SK-N-SH (cell line): ENCODE results near the gene RNF112. TPM values are rescaled to one million over a fixed set of nuclear protein-coding genes. Genes with fewer than 3 reads are reported as not detected.
A peak's percentile ranks its signal among the peaks of the same experiment; 100 is the strongest.

Experiments used
- CTCF ChIA-PET: fragments of 300-600, 350-600 bp; formaldehyde crosslinking; extraction: SDS; loops from one replicate; lab custom pipeline; 2021; lab: Yijun Ruan, JAX
- POLR2A ChIA-PET: fragments of 350-600 bp; sonication (Branson Sonifier 250); formaldehyde crosslinking; extraction: SDS; loops from one replicate; lab custom pipeline; 2020; ENCODE audit warnings: antibody characterized with exemption, inconsistent platforms; lab: Yijun Ruan, JAX
- DNase-seq: peaks from one replicate; pipeline ENCODE4 v3.0.0; 2012
- H2AFZ ChIP-seq: fragments of 200-600 bp; sonication (generic); 2 replicates; pipeline ENCODE4 v1.8.1; 2016; ENCODE audit warnings: antibody characterized with exemption, mild to moderate bottlenecking, low read depth
- H3F3A ChIP-seq: fragments of 200-600 bp; sonication (generic); replicated peaks from 2 replicates; pipeline ENCODE3; 2016; ENCODE audit warnings: antibody characterized with exemption, mild to moderate bottlenecking; ENCODE audit not compliant: insufficient read depth
- H3K27ac ChIP-seq, 2 experiments: fragments of 200-500 bp in 1 of 2; fragments of 200-600 bp in 1 of 2; sonication (Bioruptor generic) in 1 of 2; sonication (generic), shearing (Covaris generic) in 1 of 2; 2 replicates each; pipeline versions ENCODE4 v1.5.1 to v1.6.1; 2014 to 2016; ENCODE audit warnings: low read depth in 2 of 2, inconsistent platforms in 1 of 2, low read length in 1 of 2, mild to moderate bottlenecking in 1 of 2, mixed read lengths in 1 of 2
- H3K27me3 ChIP-seq: fragments of 200-600 bp; sonication (generic), shearing (Covaris generic); 2 replicates; pipeline ENCODE4 v1.6.1; 2016; ENCODE audit warnings: mixed run types; ENCODE audit not compliant: insufficient read depth
- H3K36me3 ChIP-seq, 2 experiments: fragments of 200-500 bp in 1 of 2; fragments of 200-600 bp in 1 of 2; sonication (Bioruptor generic) in 1 of 2; sonication (generic) in 1 of 2; replicated peaks in 1 of 2; 2 replicates each; pipeline versions ENCODE3 to v1.5.1; 2014 to 2016; ENCODE audit warnings: low read length in 1 of 2, mild to moderate bottlenecking in 1 of 2; ENCODE audit not compliant: insufficient read depth in 2 of 2, control insufficient read depth in 1 of 2
- H3K4me1 ChIP-seq, 2 experiments: fragments of 200-500 bp in 1 of 2; fragments of 200-600 bp in 1 of 2; sonication (Bioruptor generic) in 1 of 2; sonication (generic), shearing (Covaris generic) in 1 of 2; 2 replicates each; pipeline versions ENCODE4 v1.5.1 to v1.6.1; 2014 to 2016; ENCODE audit warnings: low read depth in 1 of 2, low read length in 1 of 2, mixed run types in 1 of 2; ENCODE audit not compliant: insufficient read depth in 2 of 2, control insufficient read depth in 1 of 2
- H3K4me2 ChIP-seq: fragments of 200-600 bp; sonication (generic), shearing (Covaris generic); 2 replicates; pipeline ENCODE4 v1.6.1; 2017; ENCODE audit warnings: mixed run types
- H3K4me3 ChIP-seq, 2 experiments: fragments of 200-500 bp in 1 of 2; fragments of 200-600 bp in 1 of 2; sonication (Bioruptor generic) in 1 of 2; sonication (generic), shearing (Covaris generic) in 1 of 2; 2 replicates each; pipeline versions ENCODE4 v1.5.1 to v1.8.1; 2014 to 2016; ENCODE audit warnings: low read depth in 2 of 2, inconsistent platforms in 1 of 2, low read length in 1 of 2, mild to moderate bottlenecking in 1 of 2, mixed read lengths in 1 of 2, moderate library complexity in 1 of 2
- H3K79me2 ChIP-seq: fragments of 200-600 bp; sonication (generic); 2 replicates; pipeline ENCODE4 v1.8.1; 2017; ENCODE audit warnings: mild to moderate bottlenecking; ENCODE audit not compliant: insufficient read depth
- H3K9ac ChIP-seq: fragments of 200-600 bp; sonication (generic); 2 replicates; pipeline ENCODE4 v1.6.1; 2017; ENCODE audit warnings: mixed run types
- H3K9me2 ChIP-seq: fragments of 200-600 bp; sonication (generic); 2 replicates; pipeline ENCODE4 v1.6.1; 2017; ENCODE audit warnings: mixed run types
- H3K9me3 ChIP-seq: fragments of 200-600 bp; sonication (generic); 2 replicates; pipeline ENCODE4 v1.6.1; 2017; ENCODE audit warnings: mixed run types, mild to moderate bottlenecking, moderate library complexity
- H4K20me1 ChIP-seq: fragments of 200-600 bp; sonication (generic); 2 replicates; pipeline ENCODE4 v1.6.1; 2017; ENCODE audit warnings: mild to moderate bottlenecking, mixed run types; ENCODE audit not compliant: insufficient read depth
- CHD2 ChIP-seq: fragments of 150-350 bp; IDR thresholded peaks from 2 replicates; pipeline ENCODE4 v1.6.1; 2018; ENCODE audit warnings: low read length; ENCODE audit not compliant: partially characterized antibody
- EP300 ChIP-seq, 2 experiments: IDR thresholded peaks; 2 replicates each; pipeline versions ENCODE4 v1.4.0 to v1.6.1; 2012; ENCODE audit warnings: borderline replicate concordance in 1 of 2, low read depth in 1 of 2, low read length in 1 of 2
- EZH2phosphoT487 ChIP-seq: fragments of 200-600 bp; sonication (generic); IDR thresholded peaks from 2 replicates; pipeline ENCODE4 v1.6.1; 2017; ENCODE audit warnings: low read depth, mixed run types, mild to moderate bottlenecking, antibody characterized with exemption, moderate library complexity, borderline replicate concordance
- FOSL2 ChIP-seq: IDR thresholded peaks from 2 replicates; pipeline ENCODE4 v1.4.0; 2012; ENCODE audit warnings: low read depth, mild to moderate bottlenecking, moderate library complexity, borderline replicate concordance
- FOXJ3 ChIP-seq: sonication (generic); formaldehyde crosslinking; IDR thresholded peaks from 2 replicates; pipeline ENCODE4 v1.5.1; 2020; ENCODE audit warnings: mild to moderate bottlenecking, missing genetic modification reagents
- GATA2 ChIP-seq: sonication (generic); formaldehyde crosslinking; IDR thresholded peaks from 2 replicates; pipeline ENCODE4 v1.5.0; 2020; ENCODE audit warnings: mild to moderate bottlenecking, missing genetic modification reagents
- JUND ChIP-seq: IDR thresholded peaks from 2 replicates; pipeline ENCODE4 v1.4.0; 2012
- MXI1 ChIP-seq: IDR thresholded peaks from 2 replicates; pipeline ENCODE4 v1.6.1; 2012; ENCODE audit warnings: mild to moderate bottlenecking, low read depth, low read length, improper control_type of control experiment
- NFIC ChIP-seq: IDR thresholded peaks from 2 replicates; pipeline ENCODE4 v1.4.0; 2012; ENCODE audit warnings: borderline replicate concordance
- NRF1 ChIP-seq: IDR thresholded peaks from 2 replicates; pipeline ENCODE4 v1.6.1; 2012; ENCODE audit warnings: low read depth, mild to moderate bottlenecking, low read length
- RAD21 ChIP-seq: IDR thresholded peaks from 2 replicates; pipeline ENCODE4 v1.6.1; 2012; ENCODE audit warnings: mild to moderate bottlenecking, low read length
- RFX5 ChIP-seq: IDR thresholded peaks from 2 replicates; pipeline ENCODE4 v1.6.1; 2012; ENCODE audit warnings: mild to moderate bottlenecking, improper control_type of control experiment, low read length
- SIN3A ChIP-seq: IDR thresholded peaks from 2 replicates; pipeline ENCODE4 v1.6.1; 2012; ENCODE audit warnings: low read depth, mild to moderate bottlenecking, low read length, moderate library complexity, borderline replicate concordance
- TAF1 ChIP-seq: IDR thresholded peaks from 2 replicates; pipeline ENCODE4 v1.6.1; 2012; ENCODE audit warnings: low read depth, mild to moderate bottlenecking, low read length, moderate library complexity, borderline replicate concordance
- TCF12 ChIP-seq: IDR thresholded peaks from 2 replicates; pipeline ENCODE4 v1.4.0; 2012
- TEAD4 ChIP-seq: IDR thresholded peaks from 2 replicates; pipeline ENCODE4 v1.4.0; 2012; ENCODE audit warnings: mild to moderate bottlenecking, borderline replicate concordance; ENCODE audit not compliant: insufficient read depth
- USF1 ChIP-seq: IDR thresholded peaks from 2 replicates; pipeline ENCODE4 v1.4.0; 2012; ENCODE audit warnings: low read depth, borderline replicate concordance
- USF2 ChIP-seq: fragments of 150-350 bp; IDR thresholded peaks from 2 replicates; pipeline ENCODE4 v1.6.1; 2017; ENCODE audit warnings: antibody characterized with exemption, low read length, low read depth, borderline replicate concordance
- WGBS: methylation state at CpG from one replicate; pipeline ENCODE4 v1.1.6; 2017; ENCODE audit warnings: low lambda C conversion rate; 5-methylcytosine and 5-hydroxymethylcytosine counted together
- polyA plus RNA-seq, 3 experiments: library from polyadenylated mRNA; depleted of rRNA; stranded (reverse); fragments of >200 nt; gene quantifications; 2 replicates each; pipeline ENCODE4 v1.2.3, GENCODE V29; 2012
- TF ChIP-seq, protein P1 (sequence below): IDR thresholded peaks from 2 replicates; pipeline ENCODE4; 2012
- TF ChIP-seq, protein P2 (sequence below): IDR thresholded peaks from 2 replicates; pipeline ENCODE4 v1.4.0; 2012; ENCODE audit warnings: low read depth, borderline replicate concordance
- TF ChIP-seq, protein P3 (sequence below): fragments of 150-350 bp; IDR thresholded peaks from 2 replicates; pipeline ENCODE4 v1.6.1; 2016; ENCODE audit warnings: mild to moderate bottlenecking, low read depth, low read length
- TF ChIP-seq, protein P4 (sequence below): IDR thresholded peaks from 2 replicates; pipeline ENCODE4 v1.4.0; 2012; ENCODE audit warnings: low read depth

RNF112 gene
- polyA plus RNA-seq, 1 of the 3 experiments (the other 2 are of a cell fraction): 22.6 TPM

GRCh38 chr17:19392303-19392702 is 18.7 kb upstream of the RNF112 start:
- no peak overlapping the region; a peak in 1 of 4 replicates for H3K27ac ChIP-seq
- H2AFZ ChIP-seq: no peak overlapping the region
- POLR2A ChIA-PET: no interaction called here
- H3F3A ChIP-seq: peaks cover 14% of the 10 kb centered on the region
- H3K4me2 ChIP-seq: no peak overlapping the region
- no peak overlapping the region for H3K9ac ChIP-seq
- CTCF ChIA-PET: interaction anchor here (1.1 to 1.3 kb wide), 2 partner anchors 10 to 30 kb away, joined by 4 to 5 read pairs; partner anchors contain the start of gene B9D1
- no peaks in the 10 kb centered on the region for H3K79me2 ChIP-seq
- H3K27me3 ChIP-seq: no peaks in the 10 kb centered on the region
- H3K9me3 ChIP-seq: no peaks in the 10 kb centered on the region
- TF ChIP-seq USF2 (no peak), RAD21 (no peak), TAF1 (no peak), EZH2phosphoT487 (no peak), JUND (no peak), TCF12 (no peak)
- TF ChIP-seq, protein P1, sequence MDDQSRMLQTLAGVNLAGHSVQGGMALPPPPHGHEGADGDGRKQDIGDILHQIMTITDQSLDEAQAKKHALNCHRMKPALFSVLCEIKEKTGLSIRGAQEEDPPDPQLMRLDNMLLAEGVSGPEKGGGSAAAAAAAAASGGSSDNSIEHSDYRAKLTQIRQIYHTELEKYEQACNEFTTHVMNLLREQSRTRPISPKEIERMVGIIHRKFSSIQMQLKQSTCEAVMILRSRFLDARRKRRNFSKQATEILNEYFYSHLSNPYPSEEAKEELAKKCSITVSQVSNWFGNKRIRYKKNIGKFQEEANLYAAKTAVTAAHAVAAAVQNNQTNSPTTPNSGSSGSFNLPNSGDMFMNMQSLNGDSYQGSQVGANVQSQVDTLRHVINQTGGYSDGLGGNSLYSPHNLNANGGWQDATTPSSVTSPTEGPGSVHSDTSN: no peak
- H4K20me1 ChIP-seq: no peaks in the 10 kb centered on the region
- H3K36me3 ChIP-seq: no peaks in the 10 kb centered on the region
- no peak for DNase-seq
- H3K9me2 ChIP-seq: no peaks in the 10 kb centered on the region
- H3K4me1 ChIP-seq: peaks cover 25 to 52% of the 10 kb centered on the region in 2 experiments
- WGBS: 94% methylated on average over 7 of the region's 7 CpGs
- H3K4me3 ChIP-seq: no peak overlapping the region

DNA sequence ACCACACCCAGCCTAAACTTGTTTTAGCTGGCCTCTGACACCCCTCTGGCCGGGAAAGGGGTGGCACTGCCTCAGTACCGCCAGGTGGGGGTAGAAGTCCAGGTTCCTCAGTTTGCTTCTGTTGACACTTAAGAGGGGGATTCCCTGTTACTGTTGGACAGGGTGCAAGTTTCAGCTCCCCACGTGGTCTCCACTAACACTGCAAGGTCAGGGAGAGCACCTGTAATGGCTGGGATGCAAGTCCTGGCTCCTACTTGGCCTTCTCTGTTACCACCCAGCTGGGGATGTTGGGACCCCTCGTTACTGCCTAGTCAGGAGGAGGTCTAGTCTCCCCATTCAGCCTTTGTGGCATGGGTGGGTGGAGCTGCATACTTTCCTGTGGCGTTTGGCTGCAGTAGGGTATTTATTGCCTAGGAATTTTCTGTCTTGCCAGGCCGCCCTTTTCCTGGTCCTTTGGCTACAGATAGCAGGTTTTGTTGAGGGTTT is 13.4 kb upstream of the RNF112 start:
- Histone ChIP-seq H3F3A (no peaks in the 10 kb centered on the region), H3K36me3 (no peaks in the 10 kb centered on the region), H3K4me1 (peaks cover 13 to 28% of the 10 kb centered on the region in 2 experiments; a peak in 3 of 4 replicates), H3K9me2 (no peaks in the 10 kb centered on the region), H3K4me3 (no peak overlapping the region), H3K27me3 (no peaks in the 10 kb centered on the region), H2AFZ (peak overlapping the region; percentile 71), H3K79me2 (no peaks in the 10 kb centered on the region), H3K9ac (no peak overlapping the region), H3K27ac (no peak overlapping the region), H3K9me3 (no peaks in the 10 kb centered on the region), H4K20me1 (no peaks in the 10 kb centered on the region), H3K4me2 (no peak overlapping the region; the same call in 1 of the 2 replicates)
- POLR2A ChIA-PET: interaction anchor here (0.6 to 1.6 kb wide), 2 partner anchors 13 to 686 kb away, joined by 5 read pairs; no protein-coding TSS in a partner anchor
- WGBS: 56% methylated on average over 3 of the region's 6 CpGs
- no peak for DNase-seq
- CTCF ChIA-PET: interaction anchor here (1.7 to 2.1 kb wide), 2 partner anchors 35 to 49 kb away, joined by 6 to 7 read pairs; partner anchors contain the start of gene B9D1
- TF ChIP-seq, protein P2, sequence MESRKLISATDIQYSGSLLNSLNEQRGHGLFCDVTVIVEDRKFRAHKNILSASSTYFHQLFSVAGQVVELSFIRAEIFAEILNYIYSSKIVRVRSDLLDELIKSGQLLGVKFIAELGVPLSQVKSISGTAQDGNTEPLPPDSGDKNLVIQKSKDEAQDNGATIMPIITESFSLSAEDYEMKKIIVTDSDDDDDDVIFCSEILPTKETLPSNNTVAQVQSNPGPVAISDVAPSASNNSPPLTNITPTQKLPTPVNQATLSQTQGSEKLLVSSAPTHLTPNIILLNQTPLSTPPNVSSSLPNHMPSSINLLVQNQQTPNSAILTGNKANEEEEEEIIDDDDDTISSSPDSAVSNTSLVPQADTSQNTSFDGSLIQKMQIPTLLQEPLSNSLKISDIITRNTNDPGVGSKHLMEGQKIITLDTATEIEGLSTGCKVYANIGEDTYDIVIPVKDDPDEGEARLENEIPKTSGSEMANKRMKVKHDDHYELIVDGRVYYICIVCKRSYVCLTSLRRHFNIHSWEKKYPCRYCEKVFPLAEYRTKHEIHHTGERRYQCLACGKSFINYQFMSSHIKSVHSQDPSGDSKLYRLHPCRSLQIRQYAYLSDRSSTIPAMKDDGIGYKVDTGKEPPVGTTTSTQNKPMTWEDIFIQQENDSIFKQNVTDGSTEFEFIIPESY: no peak
- TF ChIP-seq, protein P3, sequence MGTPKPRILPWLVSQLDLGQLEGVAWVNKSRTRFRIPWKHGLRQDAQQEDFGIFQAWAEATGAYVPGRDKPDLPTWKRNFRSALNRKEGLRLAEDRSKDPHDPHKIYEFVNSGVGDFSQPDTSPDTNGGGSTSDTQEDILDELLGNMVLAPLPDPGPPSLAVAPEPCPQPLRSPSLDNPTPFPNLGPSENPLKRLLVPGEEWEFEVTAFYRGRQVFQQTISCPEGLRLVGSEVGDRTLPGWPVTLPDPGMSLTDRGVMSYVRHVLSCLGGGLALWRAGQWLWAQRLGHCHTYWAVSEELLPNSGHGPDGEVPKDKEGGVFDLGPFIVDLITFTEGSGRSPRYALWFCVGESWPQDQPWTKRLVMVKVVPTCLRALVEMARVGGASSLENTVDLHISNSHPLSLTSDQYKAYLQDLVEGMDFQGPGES: no peak
- TF ChIP-seq CHD2 (no peak), RAD21 (no peak), NFIC (no peak), SIN3A (no peak), TEAD4 (no peak), NRF1 (no peak), TCF12 (no peak), FOXJ3 (CRISPR knock-in tag) (no peak), GATA2 (CRISPR knock-in tag) (no peak), USF1 (no peak), FOSL2 (no peak), EP300 (IDR thresholded peaks at IDR 0.05; ENCODE audit: borderline replicate concordance in 1 of 2, low read depth in 1 of 2, low read length in 1 of 2) (no peak), RFX5 (no peak), MXI1 (no peak)
- TF ChIP-seq, protein P4, sequence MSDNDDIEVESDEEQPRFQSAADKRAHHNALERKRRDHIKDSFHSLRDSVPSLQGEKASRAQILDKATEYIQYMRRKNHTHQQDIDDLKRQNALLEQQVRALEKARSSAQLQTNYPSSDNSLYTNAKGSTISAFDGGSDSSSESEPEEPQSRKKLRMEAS: no peak
